GM12878 (cell line): Measurements from ENCODE around the gene CD58. TPM values are rescaled to one million over a fixed set of nuclear protein-coding genes. Genes with fewer than 3 reads are reported as not detected.

ENCODE experiments used
- ATAC-seq: fragments of 200-7000 bp; cut with Tn5 transposase; 3 replicates; pipeline ENCODE4 v1.9.1; 2020; ENCODE audit warnings: mild to moderate bottlenecking, moderate library complexity
- BruUV-seq: library from RNA; stranded (reverse); fragments of 400-500 nt; replicated peaks from 2 replicates; lab custom pipeline; 2021; lab: Mats Ljungman, UMichigan
- CTCF ChIA-PET: fragments of 300-600 bp; sonication (Branson Sonifier 250); formaldehyde crosslinking; extraction: SDS; loops from one replicate; lab custom pipeline; 2021; ENCODE audit warnings: inconsistent platforms; lab: Yijun Ruan, JAX
- POLR2A ChIA-PET: fragments of 350-600 bp; formaldehyde crosslinking; extraction: SDS; loops from one replicate; lab custom pipeline; 2021; ENCODE audit warnings: inconsistent platforms; lab: Charles Lee
- RAD21 ChIA-PET: fragments of 300-600 bp; sonication (Branson Sonifier 250); formaldehyde crosslinking; loops from one replicate; lab custom pipeline; 2023; ENCODE audit warnings: antibody characterized with exemption; ENCODE audit not compliant: unreplicated experiment; lab: Charles Lee
- SMC1A ChIA-PET: fragments of 300-600 bp; sonication (Branson Sonifier 250); formaldehyde crosslinking; loops from one replicate; lab custom pipeline; 2023; ENCODE audit not compliant: unreplicated experiment, uncharacterized antibody; lab: Charles Lee
- DNase-seq: peaks from one replicate; pipeline ENCODE4 v3.0.0-alpha.2; 2011; ENCODE audit warnings: low read depth, low spot score
- FAIRE-seq: peaks from 3 replicates; lab custom pipeline; 2011; peaks lifted over from hg19 to GRCh38; lab: Jason Lieb, UNC
- H2AFZ ChIP-seq: 2 replicates; pipeline ENCODE4 v1.6.0; 2011; ENCODE audit warnings: low read depth, low read length, control low read depth; ENCODE audit not compliant: control insufficient read depth
- H3K27ac ChIP-seq: 2 replicates; pipeline ENCODE4 v1.5.1; 2011; ENCODE audit warnings: control low read depth; ENCODE audit not compliant: control insufficient read depth, insufficient read depth
- H3K27me3 ChIP-seq, 2 experiments: replicated peaks in 1 of 2; 2 replicates each; pipeline versions ENCODE4 v1.6.0 to v1.6.1; 2011; ENCODE audit warnings: low read length in 1 of 2; ENCODE audit not compliant: control insufficient read depth in 2 of 2, insufficient read depth in 2 of 2
- H3K36me3 ChIP-seq, 2 experiments: 2 replicates each; pipeline ENCODE4 v1.5.1; 2011; ENCODE audit warnings: low read length in 1 of 2; ENCODE audit not compliant: control insufficient read depth in 2 of 2, insufficient read depth in 2 of 2
- H3K4me1 ChIP-seq: 2 replicates; pipeline ENCODE4 v1.6.1; 2011; ENCODE audit warnings: mild to moderate bottlenecking, low read length, moderate library complexity, mixed read lengths; ENCODE audit not compliant: control insufficient read depth, insufficient read depth
- H3K4me2 ChIP-seq: 2 replicates; pipeline ENCODE4 v1.6.0; 2011; ENCODE audit warnings: control low read depth; ENCODE audit not compliant: control insufficient read depth, insufficient read depth
- H3K4me3 ChIP-seq: fragments of 200-600 bp; sonication (generic); 2 replicates; pipeline ENCODE4 v1.5.1; 2016
- H3K79me2 ChIP-seq: 2 replicates; pipeline ENCODE4 v1.6.0; 2011; ENCODE audit warnings: low read length; ENCODE audit not compliant: control insufficient read depth, insufficient read depth
- H3K9ac ChIP-seq: 2 replicates; pipeline ENCODE4 v1.8.0; 2011; ENCODE audit warnings: low read length, control low read depth, mixed read lengths; ENCODE audit not compliant: control insufficient read depth, insufficient read depth
- H3K9me3 ChIP-seq: replicated peaks from 3 replicates; pipeline ENCODE4 v1.5.1; 2011; ENCODE audit warnings: mild to moderate bottlenecking, low read length; ENCODE audit not compliant: control insufficient read depth, insufficient read depth
- H4K20me1 ChIP-seq: 2 replicates; pipeline ENCODE4 v1.6.0; 2011; ENCODE audit not compliant: control insufficient read depth, insufficient read depth
- BCL11A ChIP-seq: IDR thresholded peaks from 2 replicates; pipeline ENCODE4 v1.6.1; 2011; ENCODE audit warnings: low read depth, low read length
- ELK1 ChIP-seq: IDR thresholded peaks from 2 replicates; pipeline ENCODE4 v1.6.1; 2012; ENCODE audit warnings: low read depth, low read length, improper control_type of control experiment
- LARP7 ChIP-seq: fragments of 450-650 bp; IDR thresholded peaks from 2 replicates; pipeline ENCODE4 v1.6.1; 2017; ENCODE audit warnings: mild to moderate bottlenecking
- WGBS: methylation state at CpG from one replicate; pipeline ENCODE4 v1.1.6; 2016; ENCODE audit warnings: low lambda C conversion rate; ENCODE audit not compliant: insufficient replicate concordance, insufficient coverage; ENCODE audit errors: missing lambda C conversion rate; 5-methylcytosine and 5-hydroxymethylcytosine counted together
- in situ Hi-C: fragments of 300-500 bp; cut with MboI; formaldehyde crosslinking; loops from 9 replicates; pipeline ENCODE4 v1.14.3; 2018; ENCODE audit warnings: mixed read lengths
- intact Hi-C: fragments of 100-400 bp; cut with micrococcal nuclease; formaldehyde crosslinking; loops from one replicate; pipeline ENCODE4 v1.14.2; 2022; ENCODE audit not compliant: unreplicated experiment
- polyA plus RNA-seq, 11 experiments: library from polyadenylated mRNA; depleted of rRNA in 4 of 11; unstranded in 6 of 11; stranded (reverse) in 5 of 11; fragments of >200 nt; fragmentation: Nextera tagmentation in 4 of 11; fragmentation: Illumina TruSeq in 1 of 11; extraction: Ambion mirVana in 4 of 11; extraction: Trizol in 1 of 11; gene quantifications; 1 replicate in 1 of 11; 2 replicates in 10 of 11; pipeline versions ENCODE4 v1.2.1 to v1.2.3, GENCODE V29; 2011 to 2016; ENCODE audit warnings: inconsistent platforms in 2 of 11, missing spikeins in 2 of 11, low read depth in 1 of 11
- total RNA-seq, 4 experiments: library from RNA; depleted of rRNA in 3 of 4; stranded (reverse); fragments of >200 nt in 3 of 4; fragmentation: Illumina TruSeq in 1 of 4; extraction: Trizol in 1 of 4; gene quantifications; 2 replicates each; pipeline versions ENCODE4 v1.2.1 to v1.2.3, GENCODE V29; 2013 to 2021

The CD58 gene
- total and polyA plus RNA-seq, 10 of the 15 experiments (the other 5 are each of a cell fraction or from before 2014, with no cell fraction given), result 70.4 to 252 (median 129) TPM

GRCh38 chr1:116537898-116538297 is 32.9 kb downstream of the CD58 start:
- Histone ChIP-seq H3K4me1 (peaks cover 44% of the 10 kb centered on the region), H3K9me3 (no peaks in the 10 kb centered on the region; the same call in 1 of the 3 replicates), H2AFZ (no peak overlapping the region), H3K36me3 (peaks cover 21 to 61% of the 10 kb centered on the region in 2 experiments), H3K4me2 (no peak overlapping the region), H3K27ac (peak overlapping the region; percentile 66; the same call in 1 of the 2 replicates), H3K4me3 (no peak overlapping the region), H4K20me1 (no peaks in the 10 kb centered on the region), H3K27me3 (no peaks in the 10 kb centered on the region), H3K79me2 (peaks cover 52% of the 10 kb centered on the region), H3K9ac (no peak overlapping the region)
- RAD21 ChIA-PET, result interaction anchor here (0.7 to 2.0 kb wide), 4 partner anchors 18 to 135 kb away, joined by 3 to 12 read pairs (median 4); no protein-coding TSS in a partner anchor
- POLR2A ChIA-PET, result interaction anchor here (1.0 to 1.7 kb wide), 5 partner anchors 13 to 30 kb away, joined by 3 to 6 read pairs (median 5); no protein-coding TSS in a partner anchor
- intact Hi-C loops, result loop anchor here (2.0 kb wide), 2 partner anchors 21 to 31 kb away; no protein-coding TSS in a partner anchor
- ATAC-seq, result no peak
- in situ Hi-C loops, result no loop called here
- no peak for TF ChIP-seq LARP7
- no peak for TF ChIP-seq ELK1
- TF ChIP-seq BCL11A, result no peak
- 86% methylated on average over 1 of the region's 1 CpG for WGBS
- DNase-seq, result no peak
- SMC1A ChIA-PET, result interaction anchor here (0.5 to 11.4 kb wide), 7 partner anchors 14 to 1417 kb away, joined by 3 to 128 read pairs (median 25); no protein-coding TSS in a partner anchor
- no peak for FAIRE-seq
- CTCF ChIA-PET, result interaction anchor here (1.1 to 1.9 kb wide), 6 partner anchors 19 to 398 kb away, joined by 3 to 7 read pairs (median 4); no protein-coding TSS in a partner anchor
- BruUV-seq, result no TSS peak
